Suprapubic skin (tissue), 4 donors: Measurements from ENCODE around the gene TEX36.

Experiments used
- CTCF ChIP-seq, 2 donors: fragments of 200-600 bp in 1 of 2; fragments of 450-650 bp in 1 of 2; sonication (generic) in 1 of 2; IDR thresholded peaks; one replicate each; pipeline ENCODE4 v1.5.1; 2016 to 2019; ENCODE audit warnings: antibody characterized with exemption in 2 of 2, mild to moderate bottlenecking in 1 of 2, moderate library complexity in 1 of 2
- EP300 ChIP-seq: sonication (generic); formaldehyde crosslinking; IDR thresholded peaks from one replicate; pipeline ENCODE4 v1.6.1; 2017; ENCODE audit warnings: antibody characterized with exemption
- POLR2A ChIP-seq, 2 donors: fragments of 450-650 bp; IDR thresholded peaks; one replicate each; pipeline ENCODE4 v1.6.1; 2017; ENCODE audit warnings: antibody characterized with exemption in 2 of 2, mild to moderate bottlenecking in 2 of 2, moderate library complexity in 2 of 2
- POLR2AphosphoS5 ChIP-seq, 3 donors: sonication (generic); formaldehyde crosslinking; IDR thresholded peaks; one replicate each; pipeline ENCODE4 v1.6.1; 2017; ENCODE audit warnings: antibody characterized with exemption in 3 of 3

- TF ChIP-seq CTCF (IDR thresholded peaks at IDR 0.05) (no peak), POLR2AphosphoS5 (IDR thresholded peaks at IDR 0.05) (no peak), POLR2A (IDR thresholded peaks at IDR 0.05) (no peak), EP300 (no peak)
These were observed 37.0 kb upstream of the TEX36 start for GRCh38 chr10:125720002-125720382.
